Mesendoderm (in vitro differentiated cells): Measurements from ENCODE around the gene SHLD3. TPM values are rescaled to one million over a fixed set of nuclear protein-coding genes. Genes with fewer than 3 reads are reported as not detected.
"Not testable (repeated sequence)": the region's sequence is repeated elsewhere in the genome, so short reads cannot be mapped to it uniquely, and the experiment has no call there.

Source experiments
- DNase-seq: peaks from one replicate; pipeline ENCODE4 v3.0.0; 2013
- H2AK5ac ChIP-seq: 2 replicates; pipeline ENCODE4 v1.6.1; 2013; ENCODE audit warnings: low read length, inconsistent platforms
- H2BK120ac ChIP-seq: 2 replicates; pipeline ENCODE4 v1.6.1; 2013; ENCODE audit warnings: low read depth, mild to moderate bottlenecking, low read length, moderate library complexity, mixed read lengths
- H2BK15ac ChIP-seq: replicated peaks from 2 replicates; pipeline ENCODE4 v1.6.1; 2013; ENCODE audit warnings: low read depth, mild to moderate bottlenecking, moderate library complexity
- H2BK5ac ChIP-seq: 2 replicates; pipeline ENCODE4 v1.6.1; 2013; ENCODE audit warnings: low read length, inconsistent platforms
- H3K18ac ChIP-seq: 2 replicates; pipeline ENCODE4 v1.6.1; 2013; ENCODE audit warnings: mild to moderate bottlenecking, low read length, mixed read lengths
- H3K23ac ChIP-seq: one replicate; pipeline ENCODE4 v1.6.1; 2013; ENCODE audit warnings: low read length
- H3K27ac ChIP-seq: 2 replicates; pipeline ENCODE4 v1.5.1; 2013; ENCODE audit warnings: low read depth, mild to moderate bottlenecking, inconsistent platforms, low read length, moderate library complexity
- H3K27me3 ChIP-seq: 2 replicates; pipeline ENCODE4 v1.6.1; 2013; ENCODE audit warnings: low read length, control low read depth, mild to moderate bottlenecking, inconsistent platforms; ENCODE audit not compliant: insufficient read depth, poor library complexity
- H3K36me3 ChIP-seq: 2 replicates; pipeline ENCODE4 v1.6.1; 2013; ENCODE audit warnings: low read length, inconsistent platforms; ENCODE audit not compliant: control insufficient read depth, insufficient read depth
- H3K4ac ChIP-seq: one replicate; pipeline ENCODE4 v1.6.1; 2013; ENCODE audit warnings: low read depth, mild to moderate bottlenecking, low read length, moderate library complexity
- H3K4me1 ChIP-seq: 2 replicates; pipeline ENCODE4 v1.6.1; 2013; ENCODE audit warnings: low read depth, low read length, inconsistent platforms; ENCODE audit not compliant: control insufficient read depth
- H3K4me2 ChIP-seq: 2 replicates; pipeline ENCODE4 v1.6.1; 2013; ENCODE audit warnings: low read length
- H3K4me3 ChIP-seq: 2 replicates; pipeline ENCODE4 v1.5.1; 2013; ENCODE audit warnings: mild to moderate bottlenecking, low read length
- H3K56ac ChIP-seq: one replicate; pipeline ENCODE4 v1.6.1; 2013; ENCODE audit warnings: low read length
- H3K79me1 ChIP-seq: 2 replicates; pipeline ENCODE4 v1.6.1; 2013; ENCODE audit warnings: low read length, inconsistent platforms
- H3K79me2 ChIP-seq: 2 replicates; pipeline ENCODE4 v1.6.1; 2013; ENCODE audit warnings: mild to moderate bottlenecking, low read length; ENCODE audit not compliant: control insufficient read depth, insufficient read depth
- H3K9ac ChIP-seq: 2 replicates; pipeline ENCODE4 v1.6.1; 2013; ENCODE audit warnings: low read length, inconsistent platforms
- H4K5ac ChIP-seq: one replicate; pipeline ENCODE4 v1.6.1; 2013; ENCODE audit warnings: low read length
- H4K8ac ChIP-seq: one replicate; pipeline ENCODE4 v1.6.1; 2013; ENCODE audit warnings: low read depth, mild to moderate bottlenecking, control low read depth, low read length, moderate library complexity
- WGBS: extraction: QIAGEN DNeasy Blood & Tissue Kit; methylation state at CpG from one replicate; pipeline ENCODE4 v1.1.7; 2013; ENCODE audit warnings: low lambda C conversion rate, missing lambda C conversion rate; ENCODE audit not compliant: insufficient coverage; ENCODE audit errors: extremely low coverage; 5-methylcytosine and 5-hydroxymethylcytosine counted together
- polyA plus RNA-seq, 2 experiments: library from polyadenylated mRNA; stranded (reverse); fragments of 200-250 nt; gene quantifications; one replicate each; pipeline ENCODE4 v1.2.3, GENCODE V29; 2013

The SHLD3 gene
- polyA plus RNA-seq (2013, experiment 1 of 2), result 3.6 TPM
- 3.9 TPM for polyA plus RNA-seq (2013, experiment 2 of 2)

GRCh38 chr5:65624571-65625555, at the start of gene SHLD3, which contains the start of gene TRAPPC13:
TSS of gene SHLD3 (plus strand) at chr5:65625027. CDS start at chr5:65629588, 4,561 bp downstream.
TSS of gene TRAPPC13 (plus strand) at chr5:65625027. CDS start at chr5:65625061, 34 bp downstream.
- Histone ChIP-seq H2BK120ac (no peak within 1 kb of the TSS), H3K56ac (peak within 1 kb of the TSS; percentile 92), H3K4me2 (peak within 1 kb of the TSS; percentile 54), H3K79me1 (peaks cover 8% of the 10 kb centered on the region), H3K4me3 (peak within 1 kb of the TSS; percentile 93), H3K27me3 (no peaks in the 10 kb centered on the region), H4K8ac (peak within 1 kb of the TSS; percentile 99), H2BK5ac (no peak within 1 kb of the TSS), H3K4ac (no peak within 1 kb of the TSS), H3K23ac (no peak within 1 kb of the TSS), H3K27ac (peak within 1 kb of the TSS; percentile 43), H3K9ac (peak within 1 kb of the TSS; percentile 81), H4K5ac (no peak within 1 kb of the TSS), H3K36me3 (no peaks in the 10 kb centered on the region), H2BK15ac (no peak within 1 kb of the TSS), H3K79me2 (peaks cover 11% of the 10 kb centered on the region), H3K18ac (no peak within 1 kb of the TSS), H2AK5ac (no peak within 1 kb of the TSS), H3K4me1 (peaks cover 4% of the 10 kb centered on the region)
- DNase-seq, result peak; percentile 95
- no CpG with 5 or more reads among the region's 36 CpGs for WGBS

DNA sequence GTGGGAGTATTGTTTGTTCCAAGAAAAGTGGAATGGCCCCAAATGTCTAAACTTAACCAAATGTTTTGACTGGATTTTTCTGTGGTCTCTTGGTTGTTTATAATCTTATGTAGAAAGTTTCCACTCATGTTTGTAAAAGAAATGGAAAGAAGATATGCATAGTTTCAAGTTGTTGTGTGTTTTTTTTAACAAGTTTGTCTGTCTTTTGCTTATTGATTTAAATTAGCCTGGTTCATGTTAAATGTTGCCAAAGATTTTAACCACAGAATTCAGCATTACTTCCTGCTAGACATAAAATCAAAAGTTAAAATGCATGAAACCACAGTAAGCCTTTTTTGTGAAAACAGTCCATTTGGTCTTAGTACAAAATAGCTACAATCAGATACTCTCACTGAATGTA, 47.7 kb upstream of the SHLD3 start:
- H3K4ac ChIP-seq, result no peak overlapping the region
- no peak for DNase-seq
- H3K4me1 ChIP-seq, result no peaks in the 10 kb centered on the region
- H2BK15ac ChIP-seq, result no peak overlapping the region
- H3K4me3 ChIP-seq, result no peak overlapping the region
- no peak overlapping the region for H3K27ac ChIP-seq
- no peak overlapping the region for H4K8ac ChIP-seq
- H3K9ac ChIP-seq, result no peak overlapping the region
- no peak overlapping the region for H2AK5ac ChIP-seq
- no peak overlapping the region for H2BK5ac ChIP-seq
- no peaks in the 10 kb centered on the region for H3K27me3 ChIP-seq
- H3K79me1 ChIP-seq, result no peaks in the 10 kb centered on the region
- no peak overlapping the region for H3K23ac ChIP-seq
- no peak overlapping the region for H4K5ac ChIP-seq
- no peak overlapping the region for H3K56ac ChIP-seq
- H3K36me3 ChIP-seq, result no peaks in the 10 kb centered on the region
- no peak overlapping the region for H3K4me2 ChIP-seq
- no peaks in the 10 kb centered on the region for H3K79me2 ChIP-seq
- no peak overlapping the region for H3K18ac ChIP-seq
- no peak overlapping the region for H2BK120ac ChIP-seq

DNA sequence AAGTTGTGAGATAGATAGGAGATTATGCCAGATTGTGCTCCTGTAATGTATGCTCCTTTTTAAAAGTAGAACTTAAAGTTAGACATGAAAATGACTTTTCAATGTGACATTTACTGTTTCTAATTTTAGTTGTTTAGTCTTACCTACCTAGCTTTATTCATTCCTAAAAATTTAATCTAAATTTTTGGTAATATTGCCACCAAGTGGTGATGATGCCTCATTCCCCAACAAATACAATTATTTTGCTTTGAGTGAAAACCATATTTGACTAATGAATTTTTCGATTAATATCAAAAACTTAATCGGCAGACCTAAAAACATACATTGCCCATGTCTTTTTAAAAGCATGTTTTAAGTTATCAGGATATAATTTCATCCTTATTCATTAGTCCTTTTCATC, 36.1 kb upstream of the SHLD3 start:
- H3K27me3 ChIP-seq, result no peaks in the 10 kb centered on the region
- no peak overlapping the region for H4K8ac ChIP-seq
- no peak overlapping the region for H2BK15ac ChIP-seq
- H3K18ac ChIP-seq, result no peak overlapping the region
- no peaks in the 10 kb centered on the region for H3K4me1 ChIP-seq
- no peak overlapping the region for H2AK5ac ChIP-seq
- H3K79me2 ChIP-seq, result no peaks in the 10 kb centered on the region
- H3K36me3 ChIP-seq, result no peaks in the 10 kb centered on the region
- H2BK5ac ChIP-seq, result no peak overlapping the region
- H3K27ac ChIP-seq, result no peak overlapping the region
- H3K23ac ChIP-seq, result no peak overlapping the region
- no peak overlapping the region for H3K4me3 ChIP-seq
- WGBS, result 100% methylated on average over 1 of the region's 2 CpGs
- no peak overlapping the region for H3K9ac ChIP-seq
- H3K4me2 ChIP-seq, result no peak overlapping the region
- H3K56ac ChIP-seq, result no peak overlapping the region
- no peak for DNase-seq
- no peak overlapping the region for H4K5ac ChIP-seq
- no peak overlapping the region for H3K4ac ChIP-seq
- no peaks in the 10 kb centered on the region for H3K79me1 ChIP-seq
- H2BK120ac ChIP-seq, result no peak overlapping the region

- H3K4ac ChIP-seq, H3K56ac ChIP-seq, H3K4me1 ChIP-seq, H4K8ac ChIP-seq, H3K79me2 ChIP-seq, H2AK5ac ChIP-seq, H3K27me3 ChIP-seq, H3K79me1 ChIP-seq, H3K4me3 ChIP-seq, H2BK120ac ChIP-seq, H3K23ac ChIP-seq, H3K18ac ChIP-seq, H4K5ac ChIP-seq, H3K27ac ChIP-seq, H3K4me2 ChIP-seq, DNase-seq, H3K36me3 ChIP-seq, H2BK5ac ChIP-seq, H3K9ac ChIP-seq, H2BK15ac ChIP-seq: not testable (repeated sequence)
- no CpG with 5 or more reads among the region's 1 CpG for WGBS
These were observed 23.1 kb upstream of the SHLD3 start for GRCh38 chr5:65601761-65602160.

- no peak overlapping the region for H3K4me2 ChIP-seq
- no peak overlapping the region for H3K23ac ChIP-seq
- no peak overlapping the region for H2AK5ac ChIP-seq
- H3K4ac ChIP-seq, result no peak overlapping the region
- no peaks in the 10 kb centered on the region for H3K79me1 ChIP-seq
- no peaks in the 10 kb centered on the region for H3K79me2 ChIP-seq
- H3K27ac ChIP-seq, result no peak overlapping the region
- no peaks in the 10 kb centered on the region for H3K4me1 ChIP-seq
- no peak overlapping the region for H3K4me3 ChIP-seq
- WGBS, result no CpG with 5 or more reads among the region's 3 CpGs
- peak; percentile 80 for DNase-seq
- H2BK5ac ChIP-seq, result no peak overlapping the region
- H3K27me3 ChIP-seq, result no peaks in the 10 kb centered on the region
- H3K18ac ChIP-seq, result no peak overlapping the region
- no peak overlapping the region for H4K5ac ChIP-seq
- no peak overlapping the region for H3K56ac ChIP-seq
- no peak overlapping the region for H2BK15ac ChIP-seq
- H4K8ac ChIP-seq, result no peak overlapping the region
- H3K9ac ChIP-seq, result no peak overlapping the region
- H3K36me3 ChIP-seq, result no peaks in the 10 kb centered on the region
- no peak overlapping the region for H2BK120ac ChIP-seq
These were observed 13.3 kb upstream of the SHLD3 start for GRCh38 chr5:65611524-65611923.
